MCF 10A (cell line): ENCODE results near the gene RABGAP1. TPM values are rescaled to one million over a fixed set of nuclear protein-coding genes. Genes with fewer than 3 reads are reported as not detected.

Experiments used
- BruUV-seq: library from RNA; stranded (reverse); fragments of 400-500 nt; replicated peaks from 2 replicates; lab custom pipeline; 2021; lab: Mats Ljungman, UMichigan
- CTCF ChIA-PET: fragments of 300-600 bp; sonication (Branson Sonifier 250); formaldehyde crosslinking; extraction: SDS; loops from one replicate; lab custom pipeline; 2021; ENCODE audit warnings: antibody characterized with exemption, inconsistent platforms; lab: Yijun Ruan, JAX
- POLR2A ChIA-PET: fragments of 300-600, 350-650 bp; sonication (Branson Sonifier 250); formaldehyde crosslinking; extraction: SDS; loops from one replicate; lab custom pipeline; 2020; ENCODE audit warnings: antibody characterized with exemption, inconsistent platforms; lab: Yijun Ruan, JAX
- DNase-seq: peaks from one replicate; pipeline ENCODE4 v3.0.0-alpha.2; 2018; ENCODE audit not compliant: unreplicated experiment
- H3K27ac Mint-ChIP-seq: one replicate; pipeline ENCODE4 v1.8.0; 2022; ENCODE audit warnings: mild to moderate bottlenecking, low read depth, mixed read lengths; ENCODE audit not compliant: unreplicated experiment
- H3K27me3 Mint-ChIP-seq: one replicate; pipeline ENCODE4 v1.8.0; 2022; ENCODE audit warnings: mixed read lengths; ENCODE audit not compliant: insufficient read depth, unreplicated experiment
- H3K36me3 Mint-ChIP-seq: one replicate; pipeline ENCODE4 v1.8.0; 2022; ENCODE audit warnings: mild to moderate bottlenecking, moderate library complexity, mixed read lengths; ENCODE audit not compliant: insufficient read depth, unreplicated experiment
- H3K4me1 Mint-ChIP-seq: one replicate; pipeline ENCODE4 v1.8.0; 2022; ENCODE audit warnings: mixed read lengths; ENCODE audit not compliant: insufficient read depth, unreplicated experiment
- H3K4me3 Mint-ChIP-seq: one replicate; pipeline ENCODE4 v1.8.0; 2022; ENCODE audit warnings: mild to moderate bottlenecking, moderate library complexity, mixed read lengths; ENCODE audit not compliant: unreplicated experiment
- H3K9me3 Mint-ChIP-seq: one replicate; pipeline ENCODE4 v1.8.0; 2022; ENCODE audit warnings: mixed read lengths; ENCODE audit not compliant: unreplicated experiment
- intact Hi-C: fragments of 100-400 bp; cut with micrococcal nuclease; formaldehyde crosslinking; loops from 2 replicates; pipeline ENCODE4 v1.14.1; 2022
- total RNA-seq: library from RNA; stranded (reverse); gene quantifications from 2 replicates; pipeline ENCODE4 v1.2.3, GENCODE V29; 2022
- TF ChIP-seq, protein P1 (sequence below): fragments of 200-600 bp; IDR thresholded peaks from one replicate; pipeline ENCODE4 v1.8.0; 2022; ENCODE audit warnings: antibody characterized with exemption, mild to moderate bottlenecking; ENCODE audit not compliant: unreplicated experiment

RABGAP1 gene
- total RNA-seq, 1 experiment from 2014 or later, result 43.1 TPM

DNA sequence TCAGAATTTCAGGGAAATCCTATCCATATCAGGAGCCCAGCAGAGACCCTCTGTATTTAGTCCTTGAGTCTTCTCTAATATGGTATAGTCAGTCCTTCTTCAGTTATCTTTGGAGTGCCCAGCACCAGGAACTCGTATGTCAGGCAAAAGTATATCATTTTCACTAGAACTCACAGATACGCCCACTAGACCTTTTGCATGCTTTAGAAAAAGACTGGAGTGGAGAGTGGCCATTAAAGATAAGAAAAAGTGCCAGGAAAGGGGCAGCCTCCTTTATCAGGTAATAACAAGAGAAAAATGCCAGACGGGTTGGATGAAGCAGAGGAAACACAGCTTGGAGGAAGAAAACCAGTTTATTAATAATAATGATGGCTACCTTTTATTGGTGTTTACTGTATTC, 156.2 kb downstream of the RABGAP1 start:
- intact Hi-C loops, result no loop called here
- Mint-ChIP-seq H3K4me3 (no peak overlapping the region), H3K9me3 (no peaks in the 10 kb centered on the region), H3K27ac (no peak overlapping the region), H3K36me3 (peaks cover 69% of the 10 kb centered on the region), H3K27me3 (no peaks in the 10 kb centered on the region), H3K4me1 (no peaks in the 10 kb centered on the region)
- TF ChIP-seq, protein P1, sequence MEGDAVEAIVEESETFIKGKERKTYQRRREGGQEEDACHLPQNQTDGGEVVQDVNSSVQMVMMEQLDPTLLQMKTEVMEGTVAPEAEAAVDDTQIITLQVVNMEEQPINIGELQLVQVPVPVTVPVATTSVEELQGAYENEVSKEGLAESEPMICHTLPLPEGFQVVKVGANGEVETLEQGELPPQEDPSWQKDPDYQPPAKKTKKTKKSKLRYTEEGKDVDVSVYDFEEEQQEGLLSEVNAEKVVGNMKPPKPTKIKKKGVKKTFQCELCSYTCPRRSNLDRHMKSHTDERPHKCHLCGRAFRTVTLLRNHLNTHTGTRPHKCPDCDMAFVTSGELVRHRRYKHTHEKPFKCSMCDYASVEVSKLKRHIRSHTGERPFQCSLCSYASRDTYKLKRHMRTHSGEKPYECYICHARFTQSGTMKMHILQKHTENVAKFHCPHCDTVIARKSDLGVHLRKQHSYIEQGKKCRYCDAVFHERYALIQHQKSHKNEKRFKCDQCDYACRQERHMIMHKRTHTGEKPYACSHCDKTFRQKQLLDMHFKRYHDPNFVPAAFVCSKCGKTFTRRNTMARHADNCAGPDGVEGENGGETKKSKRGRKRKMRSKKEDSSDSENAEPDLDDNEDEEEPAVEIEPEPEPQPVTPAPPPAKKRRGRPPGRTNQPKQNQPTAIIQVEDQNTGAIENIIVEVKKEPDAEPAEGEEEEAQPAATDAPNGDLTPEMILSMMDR, result no peak
- CTCF ChIA-PET, result interaction anchor here (0.6 to 1.9 kb wide), 7 partner anchors 10 to 1007 kb away, joined by 3 to 9 read pairs (median 5); no protein-coding TSS in a partner anchor
- POLR2A ChIA-PET, result no interaction called here
- no peak for DNase-seq
- BruUV-seq, result no TSS peak

DNA sequence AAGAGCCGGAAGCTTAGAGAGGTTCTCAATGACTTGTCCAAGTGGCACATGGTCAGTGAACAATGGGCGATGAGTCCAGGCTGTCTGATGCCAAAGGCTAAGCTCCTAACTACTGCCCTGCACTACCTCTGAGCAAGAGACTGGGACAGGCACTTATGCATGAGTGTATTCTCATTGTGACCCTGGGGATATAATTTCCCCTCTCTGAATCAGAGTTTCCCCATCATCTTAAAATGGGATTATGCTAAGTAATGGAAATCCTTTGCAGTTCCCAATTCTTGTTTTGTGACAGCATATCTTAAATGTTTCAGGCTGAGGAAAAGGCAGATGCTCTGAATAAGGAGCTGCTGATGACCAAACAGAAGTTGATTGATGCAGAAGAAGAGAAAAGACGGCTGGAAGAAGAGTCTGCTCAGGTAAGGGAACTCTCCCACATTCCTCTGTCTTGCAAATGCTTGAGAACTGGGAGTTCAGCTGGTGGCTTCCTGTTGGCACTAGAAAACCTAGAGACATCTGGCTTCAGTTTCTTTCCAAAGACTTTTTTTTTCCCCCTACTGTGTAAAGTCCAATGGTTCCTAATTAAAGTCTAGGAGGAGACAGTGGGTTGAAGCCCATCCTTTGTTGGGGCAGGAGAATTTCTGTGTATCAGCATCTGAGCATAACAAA, 156.7 kb downstream of the RABGAP1 start:
- Mint-ChIP-seq H3K9me3 (no peaks in the 10 kb centered on the region), H3K27ac (no peak overlapping the region), H3K4me1 (no peaks in the 10 kb centered on the region), H3K27me3 (no peaks in the 10 kb centered on the region), H3K4me3 (no peak overlapping the region), H3K36me3 (peaks cover 69% of the 10 kb centered on the region)
- no TSS peak for BruUV-seq
- intact Hi-C loops, result no loop called here
- TF ChIP-seq, protein P1, result no peak
- ChIA-PET CTCF (interaction anchor here (0.6 to 8.0 kb wide), 7 partner anchors 9 to 1007 kb away, joined by 3 to 88 read pairs (median 5); no protein-coding TSS in a partner anchor), POLR2A (no interaction called here)
- no peak for DNase-seq

DNA sequence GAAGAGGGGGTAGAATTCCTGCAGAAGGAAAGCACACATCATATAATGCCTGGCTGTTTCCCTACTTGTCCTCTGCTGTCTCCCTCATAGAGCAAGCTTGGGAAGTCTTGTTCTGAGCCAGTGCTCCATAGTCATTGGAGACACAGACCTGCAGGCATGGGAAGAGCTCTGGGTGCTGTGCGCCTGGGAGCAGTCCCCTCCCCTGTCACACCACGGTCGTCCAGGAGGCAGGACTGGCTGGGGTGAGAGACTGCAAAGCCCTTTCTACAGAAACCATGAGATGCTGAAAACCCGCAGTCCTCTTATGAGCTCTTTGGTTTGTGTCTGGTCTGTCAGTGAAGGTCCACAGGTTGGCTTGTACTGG, 157.3 kb downstream of the RABGAP1 start:
- Mint-ChIP-seq H3K27me3 (no peaks in the 10 kb centered on the region), H3K9me3 (no peaks in the 10 kb centered on the region), H3K36me3 (peaks cover 70% of the 10 kb centered on the region), H3K27ac (no peak overlapping the region), H3K4me1 (no peaks in the 10 kb centered on the region), H3K4me3 (no peak overlapping the region)
- DNase-seq, result no peak
- no TSS peak for BruUV-seq
- ChIA-PET CTCF (interaction anchor here (1.0 to 8.0 kb wide), 5 partner anchors 9 to 252 kb away, joined by 3 to 88 read pairs (median 5); no protein-coding TSS in a partner anchor), POLR2A (no interaction called here)
- intact Hi-C loops, result no loop called here
- TF ChIP-seq, protein P1, result no peak

DNA sequence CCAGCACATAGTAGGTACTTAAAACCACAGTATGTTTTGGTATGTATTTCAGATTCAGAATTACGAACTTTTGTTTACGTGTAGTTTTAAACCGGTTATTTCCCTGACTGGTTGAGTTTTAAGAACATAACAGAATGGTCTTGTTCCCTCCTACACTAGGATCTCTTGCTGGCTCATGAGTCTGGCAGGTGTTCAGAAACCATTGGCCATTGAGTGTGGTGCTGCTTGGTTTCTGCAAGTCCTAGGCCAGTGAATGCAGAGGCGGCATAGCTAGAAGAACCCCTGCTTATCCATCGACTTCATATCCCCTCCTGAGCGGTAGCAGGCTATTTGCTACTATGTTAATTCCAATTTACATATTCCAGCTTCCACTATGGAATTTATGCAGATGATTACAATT, 158.2 kb downstream of the RABGAP1 start:
- TF ChIP-seq, protein P1, result no peak
- Mint-ChIP-seq H3K27me3 (no peaks in the 10 kb centered on the region), H3K4me3 (no peak overlapping the region), H3K27ac (no peak overlapping the region), H3K36me3 (peaks cover 73% of the 10 kb centered on the region), H3K9me3 (no peaks in the 10 kb centered on the region), H3K4me1 (no peaks in the 10 kb centered on the region)
- no TSS peak for BruUV-seq
- DNase-seq, result no peak
- POLR2A ChIA-PET, result interaction anchor here (1.1 kb wide), 1 partner anchor 38 kb away, joined by 3 read pairs; no protein-coding TSS in a partner anchor
- intact Hi-C loops, result no loop called here
- CTCF ChIA-PET, result interaction anchor here (8.0 kb wide), 1 partner anchor 251 kb away, joined by 88 read pairs; no protein-coding TSS in a partner anchor
